ENCODE measurements around the gene GOLGA6L7. TPM values are rescaled to one million over a fixed set of nuclear protein-coding genes. Genes with fewer than 3 reads are reported as not detected.
"Not testable (repeated sequence)": the region's sequence is repeated elsewhere in the genome, so short reads cannot be mapped to it uniquely, and the experiment has no call there.

Gene GOLGA6L7
- total and polyA plus RNA-seq, 9 of the 15 experiments (the other 6 are each of a cell fraction or from before 2014, with no cell fraction given): 0.11 to 0.14 (median 0.11) TPM; not detected in 6

DNA sequence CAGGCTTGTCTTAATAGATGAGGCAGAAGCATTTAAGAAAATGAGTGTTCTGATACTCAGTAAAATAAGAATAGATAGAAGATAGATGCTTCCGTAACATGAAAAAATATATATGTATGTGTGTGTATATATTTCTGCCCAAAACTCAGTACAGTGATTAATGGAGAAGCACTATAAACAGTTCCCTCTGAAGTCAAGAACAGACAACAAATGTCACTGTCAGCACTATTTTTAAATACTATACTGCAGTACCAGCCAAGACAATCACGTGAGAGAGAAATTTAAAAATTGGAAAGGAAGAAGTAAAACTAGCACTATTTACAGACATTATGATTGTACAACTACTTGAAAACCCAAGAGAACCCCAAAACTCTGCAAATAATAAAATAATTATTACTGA lies 27.0 kb downstream of the GOLGA6L7 start:
- POLR2A ChIA-PET; DNase-seq (ENCODE audit: extremely low read depth in 1 of 4, low spot score in 3 of 4); H3K27me3 ChIP-seq (ENCODE audit: control insufficient read depth in 2 of 2, insufficient read depth in 2 of 2, low read length in 2 of 2); intact Hi-C loops (cut with micrococcal nuclease); H2AFZ ChIP-seq (ENCODE audit: low read depth, low read length); H3K36me3 ChIP-seq (ENCODE audit: control insufficient read depth, insufficient read depth, low read length); BruUV-seq (replicated peaks); H3K79me2 ChIP-seq (ENCODE audit: control insufficient read depth, insufficient read depth, low read length); CTCF ChIA-PET (ENCODE audit: low intra/inter-chr PET ratio); H3K4me1 ChIP-seq (replicated peaks in 1 of 2; ENCODE audit: control insufficient read depth in 2 of 2, insufficient read depth in 2 of 2, low read length in 2 of 2); FAIRE-seq; in situ Hi-C loops (cut with MboI); H3K9ac ChIP-seq (ENCODE audit: insufficient read depth in 1 of 2, low read depth in 2 of 2, low read length in 2 of 2); H3K4me3 ChIP-seq; ATAC-seq; H3K9me3 ChIP-seq (replicated peaks; ENCODE audit: control insufficient read depth, insufficient read depth, low read depth, low read length); H4K20me1 ChIP-seq (replicated peaks; ENCODE audit: control insufficient read depth, insufficient read depth, low read length); H3K9me1 ChIP-seq (ENCODE audit: control insufficient read depth, insufficient read depth, low read length); H3K27ac ChIP-seq (ENCODE audit: extremely low read depth, low read depth, low read length); H3K4me2 ChIP-seq (ENCODE audit: insufficient read depth, low read length): not testable (repeated sequence)
- 88% methylated on average over 2 of the region's 2 CpGs for WGBS (ENCODE audit: insufficient coverage, low coverage, missing lambda C conversion rate)
- TF ChIP-seq MAFF (IDR thresholded peaks at IDR 0.05; ENCODE audit: low read length) (peak; percentile 38), ZNF316 (IDR thresholded peaks at IDR 0.05) (peak; percentile 59; the same call in 1 of the 2 replicates)

DNA sequence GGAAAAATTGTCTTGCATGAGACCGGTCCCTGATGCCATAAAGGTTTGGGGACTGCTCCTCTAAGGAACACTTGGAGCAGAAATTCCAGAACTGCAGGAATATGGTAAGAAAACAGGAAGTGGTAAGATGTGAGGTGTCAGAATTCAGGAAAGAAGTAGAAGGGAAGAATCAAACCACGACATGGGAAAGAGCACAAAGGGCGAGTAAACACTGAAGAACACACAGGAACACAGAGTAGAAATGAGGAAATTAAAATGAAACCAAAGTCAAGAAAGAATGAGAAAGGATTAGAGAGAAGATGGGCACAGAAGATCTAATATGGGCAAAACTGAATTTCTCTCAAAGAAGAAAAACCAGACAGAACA lies 28.5 kb downstream of the GOLGA6L7 start:
- H3K27ac ChIP-seq (ENCODE audit: extremely low read depth, low read depth, low read length); H4K20me1 ChIP-seq (replicated peaks; ENCODE audit: control insufficient read depth, insufficient read depth, low read length); H3K4me2 ChIP-seq (ENCODE audit: insufficient read depth, low read length); H3K9me3 ChIP-seq (replicated peaks; ENCODE audit: control insufficient read depth, insufficient read depth, low read depth, low read length); H3K4me3 ChIP-seq; DNase-seq (ENCODE audit: extremely low read depth in 1 of 4, low spot score in 3 of 4); H3K36me3 ChIP-seq (ENCODE audit: control insufficient read depth, insufficient read depth, low read length); FAIRE-seq; H3K79me2 ChIP-seq (ENCODE audit: control insufficient read depth, insufficient read depth, low read length); intact Hi-C loops (cut with micrococcal nuclease); in situ Hi-C loops (cut with MboI); H3K27me3 ChIP-seq (ENCODE audit: control insufficient read depth in 2 of 2, insufficient read depth in 2 of 2, low read length in 2 of 2); POLR2A ChIA-PET; H3K9me1 ChIP-seq (ENCODE audit: control insufficient read depth, insufficient read depth, low read length); H3K4me1 ChIP-seq (replicated peaks in 1 of 2; ENCODE audit: control insufficient read depth in 2 of 2, insufficient read depth in 2 of 2, low read length in 2 of 2); BruUV-seq (replicated peaks); H3K9ac ChIP-seq (ENCODE audit: insufficient read depth in 1 of 2, low read depth in 2 of 2, low read length in 2 of 2); CTCF ChIA-PET (ENCODE audit: low intra/inter-chr PET ratio): not testable (repeated sequence)
- peak overlapping the region; percentile 68 for H2AFZ ChIP-seq (ENCODE audit: low read depth, low read length)
- no CpG with 5 or more reads among the region's 3 CpGs for WGBS (ENCODE audit: insufficient coverage, low coverage, missing lambda C conversion rate)
- peak; percentile 35 for ATAC-seq

Data from K562 (cell line).